ENCODE measurements around the gene MAP3K15. TPM values are rescaled to one million over a fixed set of nuclear protein-coding genes. Genes with fewer than 3 reads are reported as not detected.
A peak's percentile ranks its signal among the peaks of the same experiment; 100 is the strongest.

MAP3K15 gene
- total and polyA plus RNA-seq, 9 donors: 0.37 to 11.6 (median 1.4) TPM

DNA sequence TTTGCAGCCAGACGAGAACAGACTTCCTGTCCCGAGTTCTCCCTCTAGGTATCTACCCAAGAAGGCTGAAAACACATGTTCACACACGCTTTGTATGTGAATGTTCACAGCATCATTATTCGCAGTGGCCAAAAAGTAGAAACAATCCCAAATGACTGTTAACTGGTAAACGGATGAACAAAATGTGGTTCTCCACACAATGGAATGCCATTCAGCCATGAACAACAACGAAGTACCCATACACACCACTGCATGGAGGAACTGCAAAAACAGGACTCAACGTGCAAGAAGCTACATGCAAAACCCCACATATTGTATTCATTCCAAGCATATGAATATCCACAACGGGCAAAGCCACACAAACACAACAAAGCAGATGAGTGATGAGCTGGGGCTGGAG, 126.6 kb downstream of the MAP3K15 start:
- no peak for DNase-seq
- TF ChIP-seq POLR2A (IDR thresholded peaks at IDR 0.05) (no peak), EP300 (IDR thresholded peaks at IDR 0.05) (no peak)
- TF ChIP-seq, protein P1, sequence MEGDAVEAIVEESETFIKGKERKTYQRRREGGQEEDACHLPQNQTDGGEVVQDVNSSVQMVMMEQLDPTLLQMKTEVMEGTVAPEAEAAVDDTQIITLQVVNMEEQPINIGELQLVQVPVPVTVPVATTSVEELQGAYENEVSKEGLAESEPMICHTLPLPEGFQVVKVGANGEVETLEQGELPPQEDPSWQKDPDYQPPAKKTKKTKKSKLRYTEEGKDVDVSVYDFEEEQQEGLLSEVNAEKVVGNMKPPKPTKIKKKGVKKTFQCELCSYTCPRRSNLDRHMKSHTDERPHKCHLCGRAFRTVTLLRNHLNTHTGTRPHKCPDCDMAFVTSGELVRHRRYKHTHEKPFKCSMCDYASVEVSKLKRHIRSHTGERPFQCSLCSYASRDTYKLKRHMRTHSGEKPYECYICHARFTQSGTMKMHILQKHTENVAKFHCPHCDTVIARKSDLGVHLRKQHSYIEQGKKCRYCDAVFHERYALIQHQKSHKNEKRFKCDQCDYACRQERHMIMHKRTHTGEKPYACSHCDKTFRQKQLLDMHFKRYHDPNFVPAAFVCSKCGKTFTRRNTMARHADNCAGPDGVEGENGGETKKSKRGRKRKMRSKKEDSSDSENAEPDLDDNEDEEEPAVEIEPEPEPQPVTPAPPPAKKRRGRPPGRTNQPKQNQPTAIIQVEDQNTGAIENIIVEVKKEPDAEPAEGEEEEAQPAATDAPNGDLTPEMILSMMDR (IDR thresholded peaks at IDR 0.05): no peak
- H3K4me1 ChIP-seq (ENCODE audit: insufficient read depth): no peaks in the 10 kb centered on the region
- no peaks in the 10 kb centered on the region for H3K9me3 ChIP-seq
- H3K4me3 ChIP-seq: no peak overlapping the region
- H3K27ac ChIP-seq: no peak overlapping the region
- H3K36me3 ChIP-seq: no peaks in the 10 kb centered on the region
- no peaks in the 10 kb centered on the region for H3K27me3 ChIP-seq
- 58 to 69% (median 62%) methylated on average over 8 of the region's 8 CpGs for WGBS, 3 donors
- intact Hi-C loops (cut with DNase I): no loop called here

DNA sequence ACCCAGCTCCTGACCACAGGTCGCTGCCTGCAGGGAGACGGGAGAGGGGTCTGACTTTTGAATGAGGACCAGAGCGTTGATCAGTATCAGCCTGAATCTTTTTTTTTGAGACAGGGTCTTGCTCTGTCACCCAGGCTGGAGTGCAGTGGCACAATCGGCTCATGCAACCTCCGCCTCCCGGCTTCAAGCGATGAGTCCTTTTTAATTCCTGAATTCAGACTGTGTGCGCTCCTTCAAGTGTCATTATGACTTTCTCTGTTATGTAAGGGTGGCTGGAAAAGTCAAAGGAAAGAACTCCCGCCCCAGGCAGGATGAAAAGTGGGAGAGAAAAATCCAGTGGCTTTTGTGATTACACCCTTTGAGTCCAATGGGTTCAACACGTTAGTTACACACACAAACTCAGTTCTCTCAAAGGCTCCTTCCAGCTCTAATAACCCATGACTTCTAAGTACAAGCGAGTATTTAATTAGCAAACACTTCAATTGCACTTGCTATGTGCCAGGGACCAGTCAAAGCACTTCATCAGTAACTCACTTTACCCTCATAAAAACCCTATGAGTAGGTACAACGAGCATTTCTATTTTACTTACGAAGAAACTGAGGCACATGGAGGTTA, 127.1 kb downstream of the MAP3K15 start:
- 72 to 73% (median 73%) methylated on average over 13 of the region's 13 CpGs for WGBS, 3 donors

DNA sequence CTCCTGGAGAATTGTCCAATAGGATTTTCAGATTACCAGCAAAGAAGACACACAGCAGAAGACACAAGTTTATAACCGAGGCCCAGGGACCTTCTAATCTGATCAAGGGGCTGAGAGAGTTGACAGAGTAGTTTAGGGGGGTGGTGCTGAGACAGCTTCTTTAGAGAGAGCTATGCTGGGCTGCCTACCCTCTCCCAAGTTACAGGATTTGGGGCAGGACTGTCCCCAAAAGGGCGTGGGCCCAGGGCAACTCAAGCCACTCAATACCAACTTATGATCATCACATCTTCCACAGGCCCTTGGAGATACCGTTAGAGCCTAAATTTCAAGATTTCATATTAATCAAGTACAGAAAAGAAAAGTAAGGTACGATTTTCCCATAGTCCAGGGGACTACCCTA, 128.6 kb downstream of the MAP3K15 start:
- no peaks in the 10 kb centered on the region for H3K36me3 ChIP-seq
- no peak overlapping the region for H3K27ac ChIP-seq
- TF ChIP-seq EP300 (IDR thresholded peaks at IDR 0.05): no peak
- no peak for TF ChIP-seq POLR2A (IDR thresholded peaks at IDR 0.05)
- no peaks in the 10 kb centered on the region for H3K27me3 ChIP-seq
- 62 to 77% (median 67%) methylated on average over 4 of the region's 4 CpGs for WGBS, 3 donors
- no peaks in the 10 kb centered on the region for H3K4me1 ChIP-seq (ENCODE audit: insufficient read depth)
- no peaks in the 10 kb centered on the region for H3K9me3 ChIP-seq
- H3K4me3 ChIP-seq: no peak overlapping the region
- DNase-seq: no peak
- intact Hi-C loops (cut with DNase I): no loop called here

More for the DNA sequence above, 127.1 kb downstream of the MAP3K15 start:
- intact Hi-C loops (cut with DNase I): no loop called here
- H3K27me3 ChIP-seq: no peaks in the 10 kb centered on the region
- no peaks in the 10 kb centered on the region for H3K9me3 ChIP-seq
- H3K27ac ChIP-seq: no peak overlapping the region
- no peaks in the 10 kb centered on the region for H3K36me3 ChIP-seq
- H3K4me3 ChIP-seq: no peak overlapping the region
- TF ChIP-seq, protein P1 (IDR thresholded peaks at IDR 0.05): no peak
- no peak for TF ChIP-seq EP300 (IDR thresholded peaks at IDR 0.05)
- TF ChIP-seq POLR2A (IDR thresholded peaks at IDR 0.05): no peak
- no peak for DNase-seq
- no peaks in the 10 kb centered on the region for H3K4me1 ChIP-seq (ENCODE audit: insufficient read depth)

DNA sequence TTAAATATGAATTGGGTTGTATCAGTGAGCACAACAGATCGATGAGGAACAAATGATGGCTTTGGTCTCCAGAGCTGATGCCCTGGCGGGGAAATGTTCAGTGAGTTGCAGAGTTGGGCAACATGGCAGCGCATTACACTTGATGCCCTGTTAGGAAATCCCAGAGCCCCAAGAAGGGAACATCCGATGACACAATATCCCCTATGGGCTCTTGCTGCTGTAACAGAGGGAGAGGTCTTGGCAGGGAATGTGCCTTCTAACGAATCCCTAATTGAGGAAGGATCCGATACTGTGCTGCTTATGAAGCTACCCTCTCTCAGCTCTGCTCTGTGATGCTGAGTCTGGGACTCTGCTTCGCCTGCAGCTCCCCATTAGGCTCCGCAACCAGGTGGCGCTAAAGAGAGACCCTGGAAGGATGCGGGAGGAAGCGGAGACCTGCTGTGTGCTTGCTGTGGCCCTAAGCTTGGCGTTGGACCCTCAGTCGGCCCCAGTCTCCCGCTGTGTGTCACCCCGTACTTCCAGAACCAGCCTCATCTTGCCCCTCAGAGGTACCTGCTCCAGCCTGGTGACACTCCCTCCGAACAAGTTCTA, 132.7 kb downstream of the MAP3K15 start:
- H3K4me1 ChIP-seq (ENCODE audit: insufficient read depth): no peaks in the 10 kb centered on the region
- peak in 1 of 5 donors; percentile 41 for DNase-seq
- TF ChIP-seq POLR2A (IDR thresholded peaks at IDR 0.05): no peak
- H3K27me3 ChIP-seq: no peaks in the 10 kb centered on the region
- H3K27ac ChIP-seq: no peak overlapping the region
- intact Hi-C loops (cut with DNase I): no loop called here
- H3K9me3 ChIP-seq: no peaks in the 10 kb centered on the region
- 40 to 42% (median 40%) methylated on average over 16 of the region's 16 CpGs for WGBS, 3 donors
- H3K4me3 ChIP-seq: no peak overlapping the region
- H3K36me3 ChIP-seq: no peaks in the 10 kb centered on the region

DNA sequence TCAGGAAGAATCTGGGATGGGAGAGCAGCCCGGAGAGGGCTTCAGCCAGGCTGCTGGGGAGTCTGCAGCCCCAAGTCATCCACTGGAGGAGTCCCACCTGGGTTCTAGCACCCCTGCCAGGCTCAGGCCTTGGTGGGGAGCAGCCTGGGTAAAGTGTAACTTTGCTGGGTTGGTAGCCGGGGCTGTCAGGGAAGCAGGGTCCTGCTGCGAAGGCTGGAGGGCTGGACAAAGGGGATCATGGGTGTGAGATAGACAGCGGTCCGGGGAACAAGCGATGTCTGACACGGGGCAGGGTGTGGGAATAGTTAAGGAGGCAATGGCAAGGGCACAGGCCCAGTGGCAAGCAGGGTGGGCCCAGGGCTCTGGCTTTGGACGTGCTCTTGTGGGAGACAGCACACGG, 134.0 kb downstream of the MAP3K15 start:
- no peaks in the 10 kb centered on the region for H3K27me3 ChIP-seq
- TF ChIP-seq, protein P1 (IDR thresholded peaks at IDR 0.05): no peak
- TF ChIP-seq EP300 (IDR thresholded peaks at IDR 0.05): no peak
- TF ChIP-seq POLR2A (IDR thresholded peaks at IDR 0.05): no peak
- DNase-seq: no peak
- H3K27ac ChIP-seq: no peak overlapping the region
- no peaks in the 10 kb centered on the region for H3K36me3 ChIP-seq
- intact Hi-C loops (cut with DNase I): no loop called here
- no peaks in the 10 kb centered on the region for H3K4me1 ChIP-seq (ENCODE audit: insufficient read depth)
- H3K9me3 ChIP-seq: no peaks in the 10 kb centered on the region
- WGBS, 3 donors: 84 to 91% (median 89%) methylated on average over 9 of the region's 9 CpGs
- no peak overlapping the region for H3K4me3 ChIP-seq
